Ectodermal cell (in vitro differentiated cells): ENCODE results near the gene IFITM10.

Experiments
- H3K27ac ChIP-seq: 2 replicates; pipeline ENCODE4 v1.7.0; 2013; ENCODE audit warnings: mild to moderate bottlenecking, low read depth, low read length; ENCODE audit not compliant: insufficient read depth, poor library complexity, severe bottlenecking
- H3K27me3 ChIP-seq: 2 replicates; pipeline ENCODE4 v1.7.0; 2013; ENCODE audit warnings: mild to moderate bottlenecking, low read length; ENCODE audit not compliant: insufficient read depth, control insufficient read depth, poor library complexity, severe bottlenecking
- H3K36me3 ChIP-seq: one replicate; pipeline ENCODE4 v1.7.0; 2013; ENCODE audit warnings: low read length; ENCODE audit not compliant: control insufficient read depth, insufficient read depth
- H3K4me1 ChIP-seq: one replicate; pipeline ENCODE4 v1.7.0; 2013; ENCODE audit warnings: low read length; ENCODE audit not compliant: control insufficient read depth, insufficient read depth
- H3K4me3 ChIP-seq: 2 replicates; pipeline ENCODE4 v1.7.0; 2013; ENCODE audit warnings: low read depth, low read length, control low read depth; ENCODE audit not compliant: insufficient read depth
- H3K9me3 ChIP-seq: 2 replicates; pipeline ENCODE4 v1.7.0; 2013; ENCODE audit warnings: mild to moderate bottlenecking, low read length, moderate library complexity; ENCODE audit not compliant: control insufficient read depth
- WGBS, 2 experiments: methylation state at CpG; one replicate each; pipeline ENCODE4 v1.1.7; 2013; ENCODE audit warnings: missing lambda C conversion rate in 2 of 2; 5-methylcytosine and 5-hydroxymethylcytosine counted together

Gene IFITM10

GRCh38 chr11:1783725-1784529, 33.5 kb upstream of the IFITM10 start:
- H3K36me3 ChIP-seq, result no peaks in the 10 kb centered on the region
- no peak overlapping the region for H3K27ac ChIP-seq
- H3K9me3 ChIP-seq, result no peaks in the 10 kb centered on the region
- H3K27me3 ChIP-seq, result no peaks in the 10 kb centered on the region
- 88 to 91% methylated on average over 24 of the region's 24 CpGs for WGBS, 2 experiments
- no peak overlapping the region for H3K4me3 ChIP-seq
- no peaks in the 10 kb centered on the region for H3K4me1 ChIP-seq

DNA sequence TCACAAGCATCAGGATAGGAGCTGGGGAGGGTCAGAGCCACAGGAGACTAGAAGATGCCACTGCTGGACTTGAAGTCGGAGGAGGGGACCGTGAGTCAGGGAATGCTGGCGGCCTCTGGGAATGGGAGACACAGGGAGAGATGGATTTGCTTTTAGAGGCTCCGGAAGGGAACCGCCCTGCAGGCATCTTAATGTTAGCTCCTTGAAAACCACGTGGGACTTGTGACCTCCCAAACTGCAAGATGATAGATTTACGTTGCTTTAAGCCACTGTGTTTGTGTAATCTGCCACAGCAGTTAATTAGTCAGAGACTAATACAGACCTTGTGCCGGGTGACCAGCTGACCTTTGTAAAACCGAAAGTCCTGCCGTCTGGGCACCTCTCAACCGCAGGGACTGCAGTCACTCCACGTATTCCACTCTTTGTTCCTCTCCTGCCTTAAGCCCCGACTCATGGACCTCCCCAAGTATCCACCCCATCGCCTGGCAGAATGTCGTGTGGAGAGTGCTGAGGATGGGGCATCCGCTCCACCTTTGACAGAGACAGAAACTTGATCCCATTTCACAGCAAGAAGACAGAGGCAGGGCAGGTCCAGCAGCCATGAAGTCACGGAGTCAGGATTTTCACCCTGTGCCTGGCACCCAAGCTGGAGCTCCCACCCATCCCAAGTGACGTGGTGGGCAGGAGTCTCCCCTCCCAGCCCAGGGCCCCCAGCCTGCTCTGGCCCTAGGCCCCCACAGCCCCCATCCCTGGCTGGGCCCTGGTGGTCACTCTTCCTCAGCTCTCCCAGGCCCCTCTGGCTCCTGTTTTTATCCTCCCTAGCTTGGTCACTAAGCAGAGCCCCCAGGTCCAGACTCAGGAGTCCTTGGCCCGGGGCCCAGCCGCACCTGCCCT, 32.7 kb upstream of the IFITM10 start:
- H3K4me3 ChIP-seq, result no peak overlapping the region
- no peaks in the 10 kb centered on the region for H3K9me3 ChIP-seq
- no peaks in the 10 kb centered on the region for H3K27me3 ChIP-seq
- H3K27ac ChIP-seq, result no peak overlapping the region
- H3K36me3 ChIP-seq, result no peaks in the 10 kb centered on the region
- 84 to 85% methylated on average over 20 of the region's 20 CpGs for WGBS, 2 experiments
- H3K4me1 ChIP-seq, result no peaks in the 10 kb centered on the region

DNA sequence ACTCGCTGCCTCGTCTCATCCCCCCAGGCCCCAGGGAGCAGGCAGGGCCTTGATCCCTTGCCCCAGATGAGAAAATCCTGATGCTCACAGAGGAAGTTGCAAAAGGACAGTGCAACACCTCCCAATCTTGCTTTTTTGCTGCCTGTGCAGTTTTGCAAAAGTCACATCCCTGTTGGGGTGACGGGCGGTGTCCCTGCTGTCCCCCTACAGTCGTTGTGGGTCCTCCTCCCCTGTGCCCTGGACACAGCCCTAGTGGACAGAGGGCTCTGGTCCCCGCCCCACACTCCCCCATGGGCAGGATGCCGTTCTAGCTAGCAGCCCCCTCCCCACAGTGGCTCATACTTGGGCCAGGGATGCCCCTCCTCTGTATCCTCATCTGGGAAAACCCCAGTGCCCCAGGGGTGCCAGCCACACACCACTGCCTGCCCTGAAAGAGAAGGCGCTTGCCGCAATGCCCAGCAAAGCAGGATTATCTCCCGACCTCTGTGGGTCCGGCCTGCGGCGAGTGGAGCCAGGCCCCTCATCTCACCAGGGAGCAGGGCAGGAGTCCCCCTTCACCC, 31.7 kb upstream of the IFITM10 start:
- Histone ChIP-seq H3K4me1 (no peaks in the 10 kb centered on the region), H3K27me3 (no peaks in the 10 kb centered on the region), H3K36me3 (no peaks in the 10 kb centered on the region), H3K27ac (no peak overlapping the region), H3K4me3 (no peak overlapping the region), H3K9me3 (no peaks in the 10 kb centered on the region)
- WGBS, 2 experiments, result 89 to 90% methylated on average over 13 of the region's 13 CpGs

- Histone ChIP-seq H3K27ac (no peak overlapping the region), H3K4me3 (no peak overlapping the region), H3K27me3 (no peaks in the 10 kb centered on the region), H3K4me1 (no peaks in the 10 kb centered on the region), H3K9me3 (no peaks in the 10 kb centered on the region), H3K36me3 (no peaks in the 10 kb centered on the region)
- 92% methylated on average over 9 of the region's 9 CpGs for WGBS, 2 experiments
Observed at GRCh38 chr11:1781593-1781975, 31.2 kb upstream of the IFITM10 start.

DNA sequence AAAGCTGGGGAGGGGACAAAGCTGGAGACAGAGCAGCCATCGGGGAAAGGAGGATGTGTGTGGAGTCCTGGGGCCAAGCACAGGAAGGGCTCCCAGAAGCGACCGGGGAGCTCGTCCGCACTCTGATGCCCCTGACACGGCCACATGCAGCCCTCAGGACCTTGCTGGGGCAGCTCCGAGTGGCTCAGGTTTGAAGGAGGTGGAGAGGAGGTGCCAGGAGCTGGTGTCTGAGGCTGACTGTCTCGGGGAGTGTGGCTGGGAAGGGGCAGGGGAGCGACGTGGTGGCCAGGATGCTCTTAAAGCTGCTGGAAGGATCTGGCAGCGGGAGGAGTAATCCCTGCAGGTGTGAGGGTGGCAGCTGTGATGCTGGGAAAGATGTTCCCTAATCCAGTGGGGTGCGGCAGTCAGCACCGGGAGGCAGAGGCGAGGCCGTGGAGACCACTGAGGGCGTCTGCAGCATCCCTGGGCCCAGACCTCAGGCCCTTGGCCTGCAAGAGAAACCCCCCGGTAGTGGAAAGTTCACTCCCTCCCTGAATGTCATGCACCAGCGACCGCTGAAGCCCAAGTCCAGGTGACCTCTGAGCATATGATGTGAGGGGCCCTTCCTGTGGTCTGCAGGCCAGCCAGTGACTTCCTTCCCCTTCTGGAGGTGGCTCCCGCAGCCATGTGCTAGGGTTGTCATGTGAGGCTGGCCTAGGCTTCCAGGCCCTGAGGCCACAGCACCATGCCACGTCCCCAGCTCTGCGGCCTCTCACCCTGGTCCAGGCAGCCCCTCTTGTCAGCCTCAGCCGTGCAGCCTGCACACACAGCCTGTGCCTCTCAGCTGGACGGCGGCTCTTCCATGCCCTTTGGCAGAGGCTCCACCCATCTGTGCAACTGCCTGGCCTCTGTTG, 30.6 kb upstream of the IFITM10 start:
- whole genome bisulfite sequencing, 2 experiments, result 90% methylated on average over 25 of the region's 25 CpGs
- Histone ChIP-seq H3K4me3 (no peak overlapping the region), H3K27ac (no peak overlapping the region), H3K9me3 (no peaks in the 10 kb centered on the region), H3K27me3 (no peaks in the 10 kb centered on the region), H3K4me1 (no peaks in the 10 kb centered on the region), H3K36me3 (no peaks in the 10 kb centered on the region)

- H3K27me3 ChIP-seq, result no peaks in the 10 kb centered on the region
- no peaks in the 10 kb centered on the region for H3K36me3 ChIP-seq
- no peaks in the 10 kb centered on the region for H3K4me1 ChIP-seq
- WGBS, 2 experiments, result 93% methylated on average over 34 of the region's 34 CpGs
- H3K4me3 ChIP-seq, result no peak overlapping the region
- H3K9me3 ChIP-seq, result no peaks in the 10 kb centered on the region
- no peak overlapping the region for H3K27ac ChIP-seq
Observed at GRCh38 chr11:1779806-1780699, 29.7 kb upstream of the IFITM10 start.

GRCh38 chr11:1779034-1779805, 28.8 kb upstream of the IFITM10 start:
- Histone ChIP-seq H3K4me3 (no peak overlapping the region), H3K9me3 (no peaks in the 10 kb centered on the region), H3K4me1 (no peaks in the 10 kb centered on the region), H3K27ac (no peak overlapping the region), H3K27me3 (no peaks in the 10 kb centered on the region), H3K36me3 (no peaks in the 10 kb centered on the region)
- 89 to 91% methylated on average over 17 of the region's 17 CpGs for WGBS, 2 experiments

DNA sequence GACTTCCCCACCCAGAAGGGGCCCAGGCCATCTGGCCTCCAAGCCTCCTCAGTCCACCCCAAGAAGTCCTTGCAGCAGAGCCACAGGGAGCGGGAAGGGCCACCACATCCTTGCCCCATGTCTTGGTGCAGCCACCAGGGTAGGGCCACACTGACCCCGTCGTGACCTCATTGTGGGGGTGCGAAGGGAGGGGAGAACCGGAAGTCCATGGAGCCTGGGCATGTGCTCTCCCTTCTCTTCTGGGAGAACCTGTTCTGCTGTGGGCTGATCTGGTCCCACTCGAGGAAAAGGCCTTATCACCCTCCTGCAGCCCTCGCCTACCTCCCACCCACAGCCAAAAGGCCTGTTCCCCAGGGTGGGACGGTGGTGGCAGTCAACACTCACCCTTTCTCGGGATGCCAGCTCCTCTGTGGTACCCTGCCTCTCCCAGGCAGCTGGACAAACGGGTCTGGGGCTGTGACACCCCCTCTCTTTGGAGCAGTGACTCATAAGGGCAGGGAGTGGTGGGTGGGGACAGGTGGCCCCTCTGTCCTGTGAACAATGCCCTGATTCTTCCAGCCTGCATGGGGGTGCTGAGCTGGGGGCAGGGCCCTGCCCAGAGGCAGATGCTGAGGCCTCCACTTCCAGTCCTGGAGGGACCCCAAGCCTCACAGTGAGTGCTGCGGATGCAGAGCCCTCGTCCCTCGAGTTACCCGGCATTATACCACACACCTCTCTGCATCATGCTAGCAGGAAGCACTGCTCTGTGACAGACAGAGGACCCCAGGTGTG, 27.9 kb upstream of the IFITM10 start:
- Histone ChIP-seq H3K4me3 (no peak overlapping the region), H3K9me3 (no peaks in the 10 kb centered on the region), H3K27ac (no peak overlapping the region), H3K4me1 (peaks cover 2% of the 10 kb centered on the region), H3K27me3 (no peaks in the 10 kb centered on the region), H3K36me3 (no peaks in the 10 kb centered on the region)
- WGBS, 2 experiments, result 88 to 91% methylated on average over 14 of the region's 14 CpGs
